ENCODE data around the gene SLC10A3. TPM values are rescaled to one million over a fixed set of nuclear protein-coding genes. Genes with fewer than 3 reads are reported as not detected.

Gene SLC10A3
- total and polyA plus RNA-seq, 2 donors (not counting 1 experiment from before 2014, with no cell fraction given), result 17.9 to 36.9 TPM

GRCh38 chrX:154443479-154443910, 46.9 kb downstream of the SLC10A3 start:
- Mint-ChIP-seq H3K4me3 (peak overlapping the region; percentile 83), H3K9me3 (ENCODE audit: insufficient read depth) (no peaks in the 10 kb centered on the region), H3K27me3 (no peaks in the 10 kb centered on the region), H3K27ac (peak overlapping the region; percentile 37), H3K4me1 (peaks cover 5% of the 10 kb centered on the region)
- Histone ChIP-seq H3K9ac (ENCODE audit: low read length) (peak overlapping the region; percentile 47), H3K4me3 (ENCODE audit: control extremely low read depth in 1 of 5, extremely low read depth in 1 of 5, insufficient read depth in 1 of 5, low read depth in 2 of 5, low read length in 4 of 5) (peak overlapping the region in 4 of 5 experiments; percentile 35 to 47 (median 42)), H3K9me3 (ENCODE audit: control extremely low read depth in 1 of 3, control insufficient read depth in 2 of 3, insufficient read depth in 1 of 3, low read length in 2 of 3) (no peaks in the 10 kb centered on the region), H3K4me2 (replicated peaks; ENCODE audit: low read depth, low read length, poor library complexity, severe bottlenecking) (peak overlapping the region; percentile 71), H3K79me2 (ENCODE audit: control insufficient read depth, insufficient read depth, low read length) (peaks cover 18% of the 10 kb centered on the region), H3K36me3 (replicated peaks in 1 of 2; ENCODE audit: control extremely low read depth in 1 of 2, control insufficient read depth in 1 of 2, extremely low read depth in 1 of 2, insufficient read depth in 2 of 2, low read length in 1 of 2) (peaks cover 0 to 14% of the 10 kb centered on the region in 2 experiments), H3K27me3 (replicated peaks in 1 of 4; ENCODE audit: control extremely low read depth in 1 of 4, control insufficient read depth in 3 of 4, insufficient read depth in 4 of 4, low read length in 3 of 4) (no peaks in the 10 kb centered on the region), H4K20me1 (ENCODE audit: control insufficient read depth, insufficient read depth, low read length, poor library complexity, severe bottlenecking) (no peaks in the 10 kb centered on the region), H3K4me1 (ENCODE audit: control insufficient read depth in 2 of 2, insufficient read depth in 2 of 2, low read length in 2 of 2) (peaks cover 10 to 21% of the 10 kb centered on the region in 2 donors), H3K27ac (ENCODE audit: low read length in 2 of 2) (peak overlapping the region; percentile 69 to 81), H2AFZ (ENCODE audit: insufficient read depth, low read depth, low read length, poor library complexity, severe bottlenecking) (peak overlapping the region; percentile 54)
- peak; percentile 8 for ATAC-seq (ENCODE audit: low read depth)
- TF ChIP-seq EZH2 (IDR thresholded peaks at IDR 0.05; ENCODE audit: borderline replicate concordance, insufficient read depth, low read depth, low read length, poor library complexity, severe bottlenecking), result no peak
- TF ChIP-seq CTCF (IDR thresholded peaks at IDR 0.05), result no peak
- no peak for DNase-seq
- intact Hi-C loops (cut with micrococcal nuclease), result loop anchor here (5.0 kb wide), 1 partner anchor 34 kb away; the partner anchor contains the start of gene LAGE3
- 10% methylated on average over 6 of the region's 10 CpGs for WGBS (ENCODE audit: insufficient coverage)
- ChIA-PET CTCF (no interaction called here), POLR2A (interaction anchor here (1.1 kb wide), 1 partner anchor 15 kb away, joined by 4 read pairs; the partner anchor contains the start of gene PLXNA3)

GRCh38 chrX:154441984-154442707, 48.3 kb downstream of the SLC10A3 start:
- Mint-ChIP-seq H3K9me3 (ENCODE audit: insufficient read depth) (no peaks in the 10 kb centered on the region), H3K4me3 (no peak overlapping the region), H3K27me3 (no peaks in the 10 kb centered on the region), H3K27ac (no peak overlapping the region), H3K4me1 (peaks cover 9% of the 10 kb centered on the region)
- no peaks in the 10 kb centered on the region for H3K27me3 ChIP-seq (replicated peaks in 1 of 4; ENCODE audit: control extremely low read depth in 1 of 4, control insufficient read depth in 3 of 4, insufficient read depth in 4 of 4, low read length in 3 of 4)
- no peak overlapping the region for H3K4me3 ChIP-seq (ENCODE audit: control extremely low read depth in 1 of 5, extremely low read depth in 1 of 5, insufficient read depth in 1 of 5, low read depth in 2 of 5, low read length in 4 of 5)
- ChIA-PET POLR2A (no interaction called here), CTCF (no interaction called here)
- peaks cover 31% of the 10 kb centered on the region for H3K79me2 ChIP-seq (ENCODE audit: control insufficient read depth, insufficient read depth, low read length)
- H3K9ac ChIP-seq (ENCODE audit: low read length), result no peak overlapping the region
- peaks cover 0 to 13% of the 10 kb centered on the region in 2 experiments for H3K36me3 ChIP-seq (replicated peaks in 1 of 2; ENCODE audit: control extremely low read depth in 1 of 2, control insufficient read depth in 1 of 2, extremely low read depth in 1 of 2, insufficient read depth in 2 of 2, low read length in 1 of 2)
- H4K20me1 ChIP-seq (ENCODE audit: control insufficient read depth, insufficient read depth, low read length, poor library complexity, severe bottlenecking), result peaks cover 6% of the 10 kb centered on the region
- no peak for DNase-seq
- H3K27ac ChIP-seq (ENCODE audit: low read length in 2 of 2), result no peak overlapping the region
- peaks cover 16 to 31% of the 10 kb centered on the region in 2 donors for H3K4me1 ChIP-seq (ENCODE audit: control insufficient read depth in 2 of 2, insufficient read depth in 2 of 2, low read length in 2 of 2)
- ATAC-seq (ENCODE audit: low read depth), result no peak
- TF ChIP-seq EZH2 (IDR thresholded peaks at IDR 0.05; ENCODE audit: borderline replicate concordance, insufficient read depth, low read depth, low read length, poor library complexity, severe bottlenecking), result no peak
- H2AFZ ChIP-seq (ENCODE audit: insufficient read depth, low read depth, low read length, poor library complexity, severe bottlenecking), result no peak overlapping the region
- WGBS (ENCODE audit: insufficient coverage), result 97% methylated on average over 17 of the region's 21 CpGs
- intact Hi-C loops (cut with micrococcal nuclease), result loop anchor here (5.0 kb wide), 1 partner anchor 35 kb away; the partner anchor contains the start of gene LAGE3
- no peak overlapping the region for H3K4me2 ChIP-seq (replicated peaks; ENCODE audit: low read depth, low read length, poor library complexity, severe bottlenecking)
- no peaks in the 10 kb centered on the region for H3K9me3 ChIP-seq (ENCODE audit: control extremely low read depth in 1 of 3, control insufficient read depth in 2 of 3, insufficient read depth in 1 of 3, low read length in 2 of 3)

Data from B cell (primary cell).